ENCODE measurements around the gene FHAD1.

The FHAD1 gene

DNA sequence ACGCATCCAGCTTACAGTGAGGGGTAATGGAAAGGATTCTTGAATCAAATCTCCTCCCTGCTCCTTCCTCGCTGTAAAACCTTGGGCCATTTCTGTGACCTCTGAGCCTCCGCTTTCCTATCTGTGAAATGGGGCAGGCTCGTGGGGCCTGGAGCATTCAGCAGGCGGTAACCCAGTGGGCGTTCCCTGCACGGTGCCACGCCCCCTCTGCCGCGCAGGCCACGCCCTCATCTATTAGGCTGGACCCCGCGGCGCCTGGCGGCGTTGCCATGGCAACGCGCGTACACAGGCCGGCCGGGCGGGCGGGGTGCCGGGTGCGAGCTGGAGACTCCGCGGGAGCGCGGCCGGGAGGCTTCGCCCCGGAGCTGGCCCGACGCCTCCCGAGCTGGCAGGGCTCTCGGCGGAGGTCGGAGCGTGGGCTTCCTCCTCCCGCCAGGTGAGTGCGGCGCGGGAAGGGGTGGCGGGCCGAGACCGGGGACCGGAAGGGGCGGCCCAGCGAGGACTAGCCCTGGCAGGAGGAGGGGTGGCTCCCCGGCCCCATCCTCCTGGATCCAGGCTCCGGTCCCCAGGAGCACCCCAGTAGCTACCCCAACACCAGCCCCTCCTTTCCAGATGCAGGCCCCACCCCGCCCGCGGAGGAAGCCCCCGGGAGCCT, at the start of gene FHAD1:
FHAD1 (plus strand) TSS at position 264 of the 655 bp plus-strand sequence. CDS start 4,562 bp downstream, outside the sequence.
- DNase-seq (ENCODE audit: low read depth) = peak; percentile 40

DNA sequence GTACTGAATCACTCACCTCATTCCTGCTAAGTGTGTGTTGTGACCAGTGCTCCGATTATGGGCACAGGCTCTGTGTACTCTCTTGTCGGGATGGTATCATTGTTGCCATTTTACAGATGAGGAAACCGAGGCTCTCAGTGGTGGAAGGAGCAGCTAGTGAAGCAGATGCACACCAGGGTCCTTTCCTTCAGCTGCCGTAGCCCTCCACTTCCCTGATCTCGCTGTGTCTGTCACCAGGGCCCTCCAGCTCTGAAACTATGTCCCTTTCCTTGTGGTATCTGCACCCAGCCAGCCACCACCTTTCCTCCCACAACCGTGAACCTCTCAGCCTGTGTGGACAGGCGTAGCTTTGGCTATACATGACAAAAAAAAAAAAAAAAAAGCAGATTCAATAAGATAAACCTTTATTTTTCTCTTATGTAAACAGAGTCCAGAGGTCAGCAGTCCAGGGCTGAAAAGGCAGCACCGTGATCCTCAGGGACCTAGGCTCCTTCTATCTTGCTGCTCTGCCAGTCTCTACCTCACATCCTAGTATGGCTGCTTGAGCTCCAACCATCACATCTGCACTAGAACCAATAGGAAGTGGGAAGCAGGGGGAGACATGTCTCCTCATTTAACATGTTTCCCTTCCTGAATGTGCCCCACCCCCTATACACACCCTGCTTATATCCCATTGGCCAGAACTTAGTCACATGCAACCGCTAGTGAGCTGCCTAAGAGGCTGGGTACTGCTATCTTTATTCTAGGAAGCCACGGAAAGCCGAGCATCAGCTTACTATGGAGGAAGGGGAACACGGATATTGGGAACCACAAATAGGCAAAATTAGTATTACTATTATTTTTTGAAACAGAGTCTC, 49.2 kb upstream of the FHAD1 start:
- DNase-seq (ENCODE audit: low read depth) = no peak

DNA sequence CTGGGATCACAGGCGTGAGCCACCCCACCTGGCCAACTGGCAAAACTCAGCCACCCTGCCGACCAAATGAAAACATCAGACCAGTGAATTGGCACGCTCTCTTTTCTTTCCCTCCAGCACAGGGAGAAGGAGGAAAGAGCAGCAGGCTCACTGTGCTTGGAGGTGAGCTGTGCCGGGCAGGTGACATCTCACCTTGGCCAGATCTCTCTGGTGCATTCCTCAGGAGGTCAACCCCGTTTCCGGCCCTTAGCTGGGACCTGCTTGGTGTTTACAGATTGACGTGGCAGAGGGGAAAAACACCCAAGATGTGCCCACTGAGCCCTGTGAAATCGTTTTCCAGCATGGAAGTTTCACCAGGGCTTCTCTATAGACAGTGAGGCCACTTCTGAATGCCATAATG, 48.3 kb upstream of the FHAD1 start:
- no peak for DNase-seq (ENCODE audit: low read depth)

DNA sequence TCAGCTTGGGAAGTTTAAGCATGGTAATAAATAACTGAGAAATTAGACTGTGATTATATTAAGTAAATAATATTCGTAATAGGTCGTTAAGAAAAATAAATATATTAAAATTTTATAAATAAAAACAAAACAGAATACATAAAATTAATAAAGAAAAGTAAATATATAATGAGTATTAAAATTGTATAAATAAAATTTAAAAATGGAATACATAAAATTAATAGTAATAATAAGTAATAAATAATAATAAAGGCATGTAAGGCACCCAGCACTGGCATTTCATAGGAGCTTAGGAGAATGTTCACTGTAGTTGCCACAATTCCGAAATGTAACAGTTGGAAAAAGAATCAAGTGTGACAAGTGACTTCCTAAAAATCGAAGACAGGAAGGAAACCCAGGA, 45.8 kb upstream of the FHAD1 start:
- DNase-seq (ENCODE audit: low read depth) = no peak

DNA sequence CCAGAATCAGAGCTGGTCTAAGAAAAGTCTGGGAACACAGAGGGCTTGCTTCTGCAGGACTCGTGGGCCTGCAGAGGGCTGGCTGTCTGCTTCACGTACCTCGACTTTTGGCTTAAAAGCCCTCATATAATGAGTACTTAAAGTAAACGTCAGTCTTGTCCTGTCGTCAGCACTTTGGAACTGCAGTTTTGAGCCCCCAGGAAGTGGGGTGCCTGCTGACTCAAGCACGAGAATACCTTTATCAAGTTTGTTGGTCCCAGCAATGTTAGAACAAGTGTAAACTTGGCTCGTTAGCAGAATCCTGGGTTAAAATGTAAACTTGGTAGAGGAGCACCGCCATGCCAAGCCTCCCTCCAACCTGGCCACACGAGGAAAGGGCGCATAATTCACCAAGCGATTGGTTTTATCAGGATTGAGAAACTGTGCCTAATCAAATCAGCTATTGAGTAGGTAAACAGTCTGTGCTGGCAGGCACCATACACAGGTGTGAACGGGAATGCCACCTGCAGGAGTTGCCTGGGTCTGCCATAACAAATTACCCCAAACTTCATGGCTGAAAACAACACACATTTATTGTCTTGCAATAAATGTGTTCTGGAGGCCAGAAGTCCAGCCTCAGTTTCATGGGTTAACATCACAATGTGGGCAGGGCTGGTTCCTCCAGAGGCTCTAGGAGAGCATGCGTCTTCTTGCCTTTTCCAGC, 45.0 kb upstream of the FHAD1 start:
- no peak for DNase-seq (ENCODE audit: low read depth)

DNA sequence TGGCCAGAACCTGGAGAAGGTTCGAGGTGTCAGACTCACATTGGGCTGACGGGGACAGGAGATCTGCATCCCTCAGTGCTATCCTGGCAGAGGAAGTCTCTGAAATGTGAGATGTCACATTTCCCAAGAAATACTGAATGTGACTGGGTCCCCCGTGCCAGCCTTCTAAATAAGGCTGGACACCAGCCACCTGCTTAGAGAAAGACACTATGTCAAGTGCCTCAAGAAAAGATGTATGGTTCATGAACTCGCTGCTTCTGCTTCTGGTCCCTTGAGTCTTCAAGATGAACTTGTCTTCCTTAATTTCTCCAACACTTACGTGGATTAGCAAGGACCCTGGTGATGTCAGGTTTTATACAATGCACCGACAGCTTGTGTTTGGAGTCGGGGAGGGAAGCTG, 42.1 kb upstream of the FHAD1 start:
- DNase-seq (ENCODE audit: low read depth) = no peak

DNA sequence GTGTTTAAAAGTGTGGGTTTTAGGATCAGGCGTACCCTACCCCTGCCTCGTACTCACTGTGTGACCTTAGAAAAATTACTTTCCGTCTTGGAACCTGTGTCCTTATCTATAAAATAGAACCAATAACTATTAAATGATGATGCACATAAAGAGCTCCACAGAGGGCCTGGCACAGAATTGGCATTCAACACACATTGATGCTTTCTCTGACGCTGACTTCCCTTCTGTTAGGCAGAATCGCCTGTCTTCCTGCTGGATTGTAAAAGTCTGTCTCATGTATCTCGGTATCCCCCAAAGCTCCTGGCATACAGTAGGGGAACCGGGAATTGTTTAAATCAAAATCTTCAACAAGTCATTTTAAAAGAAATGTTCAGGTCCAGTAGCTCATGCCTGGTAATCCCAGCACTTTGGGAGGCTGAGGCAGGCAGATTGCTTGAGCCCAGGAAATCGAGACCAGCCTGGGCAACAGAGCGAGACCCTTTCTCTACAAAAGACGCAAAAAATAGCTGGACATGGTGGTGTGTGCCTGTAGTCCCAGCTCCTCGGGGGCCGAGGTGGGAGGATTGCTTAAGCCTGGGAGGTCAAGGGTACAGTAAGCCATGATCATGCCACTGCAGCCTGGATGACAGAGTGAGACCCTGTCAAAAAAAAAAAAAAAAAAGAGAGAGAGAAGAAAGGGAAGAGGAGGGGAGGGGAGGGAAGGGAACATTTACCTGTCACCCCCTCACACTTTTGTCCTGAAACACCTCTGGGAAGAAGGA, 41.3 kb upstream of the FHAD1 start:
- no peak for DNase-seq (ENCODE audit: low read depth)

DNA sequence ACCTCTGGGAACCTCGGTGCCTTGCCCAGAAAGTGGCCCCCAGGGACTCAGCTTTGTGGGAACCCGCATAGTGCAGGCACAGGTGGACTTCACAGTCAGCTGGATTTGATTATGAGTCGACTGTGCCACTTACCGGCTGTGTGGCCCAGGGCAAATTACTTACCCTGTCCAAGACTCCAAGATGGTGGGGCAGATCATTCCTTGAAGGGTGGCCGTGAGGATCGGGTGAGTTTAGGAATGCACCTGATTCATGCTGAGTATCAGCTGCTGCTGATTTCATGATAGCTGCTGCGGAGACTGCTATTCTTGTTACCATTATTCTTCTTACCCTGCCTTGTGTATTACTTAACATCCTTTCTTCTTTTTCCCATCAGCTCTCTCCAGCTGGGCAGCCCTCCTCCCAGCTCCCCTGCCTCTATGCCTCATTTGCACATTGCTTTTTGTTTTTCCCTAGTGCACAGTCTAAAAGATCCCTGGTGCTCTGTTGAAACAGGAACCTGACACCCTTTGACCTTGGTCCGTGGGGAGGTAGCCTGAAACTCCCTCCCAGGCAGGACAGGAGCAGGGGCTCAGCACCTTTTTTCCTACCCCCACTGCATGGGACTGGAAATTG, 40.5 kb upstream of the FHAD1 start:
- no peak for DNase-seq (ENCODE audit: low read depth)

DNA sequence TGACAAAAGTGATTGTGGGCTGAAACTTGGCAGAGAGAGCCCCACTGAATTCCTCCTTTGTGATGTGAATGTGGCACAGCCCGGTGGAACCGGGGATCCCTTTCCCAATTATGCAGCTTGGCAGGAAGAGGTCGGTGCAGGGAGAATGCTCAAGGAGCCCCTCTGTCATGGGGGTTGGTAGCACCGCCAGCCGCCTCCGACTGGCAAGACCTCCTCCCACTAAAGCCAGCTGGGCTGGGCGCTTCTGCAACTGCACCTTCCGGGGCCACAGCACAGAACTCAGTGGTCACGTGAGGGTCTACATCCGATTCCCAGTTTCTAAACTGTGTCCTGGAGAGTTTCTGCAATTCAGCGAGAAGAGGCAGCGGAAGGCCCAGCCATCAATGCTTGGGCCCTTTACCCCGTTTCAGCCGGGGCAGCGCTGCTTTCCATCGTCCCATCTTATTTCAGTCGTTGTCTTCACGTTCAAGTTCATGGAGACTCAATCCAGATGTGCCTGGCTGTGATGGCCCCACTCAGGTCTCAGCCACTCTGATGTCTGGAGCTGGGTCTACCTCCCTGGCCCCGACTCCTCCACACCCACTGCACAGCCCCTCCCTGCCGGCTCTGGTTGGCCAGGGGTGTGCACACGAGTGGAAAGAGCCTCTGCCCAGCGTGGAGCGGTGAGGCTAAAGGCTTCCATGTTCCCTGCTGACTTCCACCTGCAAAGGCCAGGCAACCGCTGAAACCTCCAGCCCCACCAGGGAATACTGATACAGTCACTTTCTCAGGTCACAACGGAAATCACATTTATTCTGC, 39.8 kb upstream of the FHAD1 start:
- DNase-seq (ENCODE audit: low read depth) = no peak

DNA sequence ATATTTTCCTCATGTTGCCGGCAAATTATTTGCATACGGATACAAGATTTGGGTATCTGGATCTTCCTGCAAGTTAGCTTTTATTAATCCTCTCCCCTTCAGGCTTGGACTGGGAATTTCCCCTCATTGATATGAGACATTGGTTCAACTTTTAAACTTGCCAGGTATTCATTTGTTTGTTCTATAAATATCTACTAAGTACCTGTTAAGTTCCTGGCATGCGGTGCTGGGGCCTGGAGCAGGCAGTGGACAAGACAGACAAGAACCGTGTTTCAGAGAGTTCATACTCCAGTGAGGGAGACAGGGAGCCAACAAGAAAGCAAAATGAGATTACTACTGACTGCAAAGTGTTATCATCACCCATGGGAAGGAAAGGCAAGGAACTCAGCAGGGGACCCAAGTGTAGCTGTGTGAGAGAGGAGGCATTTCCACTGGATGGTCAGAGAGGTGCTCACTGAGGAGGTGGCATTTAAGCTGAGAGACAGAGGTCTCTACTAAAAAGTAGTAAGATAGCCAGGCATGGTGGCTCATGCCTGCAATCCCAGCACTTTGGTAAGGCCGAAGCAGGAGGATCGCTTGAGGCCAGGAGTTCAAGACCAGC, 39.1 kb upstream of the FHAD1 start:
- no peak for DNase-seq (ENCODE audit: low read depth)

DNA sequence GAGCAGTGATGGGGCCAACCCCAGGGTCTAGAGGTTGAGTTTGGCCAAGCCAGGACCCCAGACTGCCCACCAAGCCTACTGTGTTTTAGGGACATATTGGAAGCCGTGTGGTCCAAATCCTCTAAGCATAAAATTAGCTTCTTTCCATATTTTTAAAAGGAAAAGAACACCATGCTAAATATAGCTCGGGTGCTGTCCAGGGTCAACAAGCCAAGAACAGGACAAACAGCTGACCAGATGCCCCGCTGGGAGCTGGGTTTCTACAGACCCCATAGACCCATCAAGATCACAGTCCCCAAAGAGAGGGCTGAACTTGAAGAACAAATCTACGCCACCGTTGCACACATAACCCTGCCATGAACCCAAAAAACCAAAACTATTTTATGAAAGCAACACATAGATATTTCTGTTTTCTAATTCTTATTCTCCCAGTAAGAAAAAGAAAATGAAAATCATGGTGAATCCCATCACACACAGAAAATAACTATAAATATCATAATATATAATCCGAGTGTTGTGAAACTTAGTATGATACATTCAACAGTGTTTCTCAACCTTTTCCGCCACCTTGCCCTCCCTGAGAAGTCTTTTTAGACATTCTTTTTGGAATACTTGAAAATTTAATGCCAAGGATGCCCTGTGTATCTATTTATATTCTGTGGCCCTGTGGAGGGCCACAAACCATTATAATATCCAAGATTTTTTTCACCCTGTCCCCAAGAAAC, 36.2 kb upstream of the FHAD1 start:
- no peak for DNase-seq (ENCODE audit: low read depth)

DNA sequence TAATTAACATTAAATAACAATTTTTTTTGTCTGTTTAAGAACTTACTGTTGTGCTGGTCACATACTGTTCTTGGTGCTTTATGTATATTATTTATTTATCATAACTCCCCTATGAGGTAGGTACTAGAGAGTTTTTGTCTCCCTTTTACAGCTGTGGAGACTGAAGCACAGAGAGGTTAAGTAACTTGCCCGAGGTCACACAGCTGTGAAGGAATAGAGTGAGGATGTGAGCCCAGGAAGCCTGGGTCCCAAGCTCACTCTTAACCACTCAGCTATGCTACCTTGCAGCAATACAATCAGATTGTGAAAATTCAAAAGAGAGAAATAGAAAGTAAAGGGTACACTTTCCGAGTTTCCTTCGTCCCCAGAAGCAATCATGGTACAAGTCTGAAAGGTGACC, 35.6 kb upstream of the FHAD1 start:
- DNase-seq (ENCODE audit: low read depth) = no peak

DNA sequence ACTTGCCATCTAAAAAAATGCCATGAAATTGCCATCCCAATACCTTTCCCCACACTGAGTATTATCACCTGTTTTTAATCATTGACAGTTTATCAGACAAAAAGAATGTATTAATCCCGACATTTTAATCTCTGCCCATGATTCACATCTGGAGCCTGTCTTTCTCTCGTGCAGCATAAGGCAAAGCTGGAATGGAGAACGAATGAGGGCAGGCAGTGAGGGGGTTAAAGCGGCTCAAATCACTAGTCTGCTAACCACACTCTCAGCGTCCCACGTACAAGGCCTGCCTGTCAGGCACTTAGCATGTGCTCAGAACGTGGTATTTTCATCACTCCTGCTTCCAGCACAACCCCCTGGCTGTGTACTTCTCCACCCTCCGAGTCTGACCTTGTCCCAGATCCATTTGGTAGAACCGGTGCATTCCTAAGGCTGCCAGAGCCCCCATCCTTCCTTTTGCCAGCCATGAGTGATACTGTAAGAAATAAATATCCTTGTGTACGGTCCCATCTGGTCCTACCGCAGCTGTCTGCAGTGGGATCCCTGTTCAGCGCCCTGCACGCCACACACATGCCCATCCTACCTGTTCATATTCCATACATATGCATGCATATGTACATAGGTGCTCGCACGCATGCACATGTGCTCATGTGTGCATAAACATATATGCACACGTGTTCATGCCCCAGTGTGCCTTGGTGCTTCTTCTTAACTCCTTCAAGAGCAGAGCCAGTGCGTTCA, 34.6 kb upstream of the FHAD1 start:
- DNase-seq (ENCODE audit: low read depth) = no peak

DNA sequence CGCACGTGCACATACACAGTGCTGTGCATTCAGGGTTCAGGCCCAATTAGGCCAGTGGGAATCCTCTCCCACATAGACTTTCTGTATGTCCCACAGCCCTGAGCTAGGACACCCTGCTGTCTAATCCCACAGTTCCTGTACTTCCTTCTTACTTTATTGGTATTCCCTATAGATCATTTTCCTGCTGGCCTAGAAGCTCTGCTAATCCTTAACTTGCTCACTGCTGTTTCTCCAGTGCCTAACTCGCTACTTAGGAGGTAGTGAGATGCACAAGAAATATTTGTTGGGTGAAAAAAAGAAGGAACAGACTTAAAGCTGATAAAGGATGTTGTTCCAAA, 34.1 kb upstream of the FHAD1 start:
- no peak for DNase-seq (ENCODE audit: low read depth)

DNA sequence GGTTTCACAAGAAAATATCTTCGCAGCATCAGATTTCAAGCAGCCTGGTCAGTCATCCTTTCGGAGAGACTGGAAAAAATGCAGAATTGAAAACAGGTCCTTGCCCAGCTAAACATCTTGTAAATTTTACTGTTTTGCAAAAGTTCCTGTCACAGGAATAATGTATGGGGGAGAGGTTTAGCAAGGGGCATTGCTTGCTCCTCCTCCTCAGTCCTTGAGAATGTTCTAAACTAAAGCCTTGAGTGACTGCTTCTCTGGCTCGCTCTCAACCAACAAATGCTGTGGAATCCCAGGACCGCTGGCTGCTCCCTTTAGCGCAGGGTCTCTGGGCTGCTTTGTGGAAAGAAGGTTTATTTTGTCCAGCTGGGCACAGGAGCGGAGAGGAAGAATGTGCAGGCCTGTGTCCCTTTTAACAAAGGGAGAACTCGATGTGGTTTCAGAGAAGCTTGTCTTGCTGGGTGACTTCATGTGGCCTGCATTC, 33.6 kb upstream of the FHAD1 start:
- DNase-seq (ENCODE audit: low read depth) = no peak

DNA sequence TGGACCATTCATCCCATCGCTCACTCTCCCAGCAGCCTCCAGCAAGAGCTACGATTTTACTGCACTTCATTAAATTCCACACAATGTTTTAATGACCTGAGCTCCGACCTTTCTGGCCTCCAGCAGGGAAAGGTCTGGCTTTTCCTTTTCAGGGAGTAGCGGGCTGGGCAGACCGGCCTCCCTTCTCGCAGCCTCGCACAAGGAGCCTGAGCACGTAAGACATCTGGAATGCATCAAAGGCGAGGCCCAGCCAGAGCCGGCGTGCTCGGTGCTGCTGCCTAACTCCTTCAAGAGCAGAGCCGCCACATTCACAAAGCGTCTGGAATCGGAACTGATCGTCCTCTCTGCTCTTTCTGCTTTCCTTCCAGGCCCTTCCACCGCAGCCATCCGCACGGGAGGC, 32.5 kb upstream of the FHAD1 start:
- peak; percentile 51 for DNase-seq (ENCODE audit: low read depth)

DNA sequence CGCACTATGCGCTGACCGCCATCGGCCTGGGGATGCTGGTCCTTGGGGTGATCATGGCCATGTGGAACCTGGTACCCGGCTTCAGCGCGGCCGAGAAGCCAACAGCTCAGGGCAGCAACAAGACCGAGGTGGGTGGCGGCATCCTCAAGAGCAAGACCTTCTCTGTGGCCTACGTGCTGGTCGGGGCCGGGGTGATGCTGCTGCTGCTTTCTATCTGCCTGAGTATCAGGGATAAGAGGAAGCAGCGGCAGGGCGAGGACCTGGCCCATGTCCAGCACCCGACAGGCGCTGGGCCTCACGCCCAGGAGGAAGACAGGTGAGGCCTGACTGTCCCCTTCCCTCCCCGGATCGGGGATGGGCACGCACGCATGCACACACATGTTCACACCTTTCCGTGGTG, 31.9 kb upstream of the FHAD1 start:
- DNase-seq (ENCODE audit: low read depth) = no peak

DNA sequence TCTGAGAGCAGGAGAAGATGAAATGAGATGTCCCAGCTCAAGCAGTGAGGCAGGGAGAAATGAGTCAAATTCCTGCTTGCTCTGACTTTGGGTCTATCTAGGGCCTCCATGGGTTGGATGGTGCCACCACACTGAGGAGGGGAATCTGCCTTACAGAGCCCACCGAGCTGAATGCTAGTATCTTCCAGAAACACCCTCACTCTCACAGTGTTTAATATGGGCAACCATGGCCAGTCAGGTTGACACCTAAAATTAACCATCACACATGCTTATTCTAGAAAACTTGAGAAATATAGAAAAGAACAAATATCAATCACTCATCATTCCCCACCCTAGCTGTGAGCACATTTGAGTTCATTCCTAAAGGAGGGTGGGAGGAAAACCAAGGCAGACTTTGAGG, 29.4 kb upstream of the FHAD1 start:
- no peak for DNase-seq (ENCODE audit: low read depth)
